PC-9 (cell line): ENCODE data around the gene CFAP53. TPM values are rescaled to one million over a fixed set of nuclear protein-coding genes. Genes with fewer than 3 reads are reported as not detected.

Source experiments
- BruUV-seq: library from RNA; stranded (reverse); fragments of 400-500 nt; replicated peaks from 2 replicates; lab custom pipeline; 2021; lab: Mats Ljungman, UMichigan
- CTCF ChIA-PET: fragments of 300-600 bp; sonication (Branson Sonifier 250); formaldehyde crosslinking; loops from one replicate; lab custom pipeline; 2022; ENCODE audit warnings: antibody characterized with exemption; lab: Charles Lee
- POLR2A ChIA-PET: fragments of 300-600 bp; sonication (Branson Sonifier 250); formaldehyde crosslinking; loops from one replicate; lab custom pipeline; 2022; ENCODE audit warnings: antibody characterized with exemption; ENCODE audit not compliant: unreplicated experiment; lab: Charles Lee
- DNase-seq, 2 experiments: peaks; one replicate each; pipeline versions ENCODE4 v3.0.0 to v3.0.0-alpha.2; 2015 to 2022; ENCODE audit warnings: mixed read lengths in 1 of 2
- H2AFZ ChIP-seq: fragments of 200-600 bp; sonication (generic); 2 replicates; pipeline ENCODE4 v1.8.1; 2017; ENCODE audit warnings: antibody characterized with exemption
- H3F3A ChIP-seq: fragments of 200-600 bp; sonication (generic); 2 replicates; pipeline ENCODE4 v1.8.1; 2017; ENCODE audit warnings: antibody characterized with exemption, mild to moderate bottlenecking, low read depth; ENCODE audit not compliant: insufficient read depth
- H3K27ac ChIP-seq: fragments of 200-600 bp; sonication (generic); 2 replicates; pipeline ENCODE4 v1.6.1; 2016; ENCODE audit warnings: mixed run types
- H3K27me3 ChIP-seq: fragments of 200-600 bp; sonication (generic); 2 replicates; pipeline ENCODE4 v1.6.1; 2016; ENCODE audit warnings: low read depth, mixed run types; ENCODE audit not compliant: insufficient read depth
- H3K36me3 ChIP-seq: fragments of 200-600 bp; sonication (generic); 2 replicates; pipeline ENCODE4 v1.6.1; 2016; ENCODE audit warnings: low read depth, mixed run types
- H3K4me1 ChIP-seq: fragments of 200-600 bp; sonication (generic); replicated peaks from 2 replicates; pipeline ENCODE4 v1.6.1; 2016; ENCODE audit warnings: mixed run types; ENCODE audit not compliant: insufficient read depth
- H3K4me2 ChIP-seq: fragments of 200-600 bp; sonication (generic); 2 replicates; pipeline ENCODE4 v1.6.1; 2017; ENCODE audit warnings: mixed run types
- H3K4me3 ChIP-seq: fragments of 200-600 bp; sonication (generic); 2 replicates; pipeline ENCODE4 v1.6.1; 2016; ENCODE audit warnings: mixed run types
- H3K79me2 ChIP-seq: fragments of 200-600 bp; sonication (generic); 2 replicates; pipeline ENCODE4 v1.6.1; 2017; ENCODE audit warnings: low read depth, mixed run types
- H3K9me2 ChIP-seq: fragments of 200-600 bp; sonication (generic); 2 replicates; pipeline ENCODE4 v1.8.1; 2017; ENCODE audit warnings: mild to moderate bottlenecking; ENCODE audit not compliant: insufficient read depth
- H3K9me3 ChIP-seq: fragments of 200-600 bp; sonication (generic); 2 replicates; pipeline ENCODE4 v1.8.1; 2016; ENCODE audit warnings: low read depth; ENCODE audit not compliant: insufficient read depth
- H4K20me1 ChIP-seq: fragments of 200-600 bp; sonication (generic); 2 replicates; pipeline ENCODE4 v1.8.1; 2017; ENCODE audit not compliant: insufficient read depth
- CTCF ChIP-seq: fragments of 200-600 bp; sonication (generic); conservative IDR thresholded peaks from 2 replicates; pipeline ENCODE4 v1.6.1; 2017; ENCODE audit warnings: mixed run types, antibody characterized with exemption, mild to moderate bottlenecking, moderate library complexity
- EZH2 ChIP-seq: fragments of 200-600 bp; sonication (generic); IDR thresholded peaks from 2 replicates; pipeline ENCODE4 v1.8.0; 2017; ENCODE audit warnings: antibody characterized with exemption, low read depth
- intact Hi-C: fragments of 100-400 bp; cut with micrococcal nuclease; formaldehyde crosslinking; loops from one replicate; pipeline ENCODE4 v1.10.0; 2022; ENCODE audit not compliant: unreplicated experiment
- total RNA-seq: library from RNA; stranded (reverse); gene quantifications from 2 replicates; pipeline ENCODE4 v1.2.3, GENCODE V29; 2021

The CFAP53 gene
- total RNA-seq, 1 experiment from 2014 or later = 2.1 TPM

GRCh38 chr18:50279752-50280151 is 13.5 kb upstream of the CFAP53 start:
- Histone ChIP-seq H2AFZ (no peak overlapping the region), H3K9me3 (no peaks in the 10 kb centered on the region), H4K20me1 (peaks cover 3% of the 10 kb centered on the region; the same call in 1 of the 2 replicates), H3K36me3 (peaks cover 23% of the 10 kb centered on the region), H3F3A (peaks cover 8% of the 10 kb centered on the region), H3K27ac (no peak overlapping the region), H3K27me3 (no peaks in the 10 kb centered on the region), H3K9me2 (no peaks in the 10 kb centered on the region), H3K4me3 (peak overlapping the region; percentile 73; the same call in 1 of the 2 replicates), H3K79me2 (peaks cover 27% of the 10 kb centered on the region), H3K4me2 (peak overlapping the region; percentile 97), H3K4me1 (peaks cover 20% of the 10 kb centered on the region)
- intact Hi-C loops = no loop called here
- no peak for TF ChIP-seq EZH2
- no TSS peak for BruUV-seq
- ChIA-PET POLR2A (no interaction called here), CTCF (no interaction called here)
- DNase-seq = no peak

- ChIA-PET CTCF (no interaction called here), POLR2A (no interaction called here)
- Histone ChIP-seq H3K9me2 (no peaks in the 10 kb centered on the region), H3K4me1 (peaks cover 20% of the 10 kb centered on the region), H3K4me2 (no peak overlapping the region), H3K9me3 (no peaks in the 10 kb centered on the region), H4K20me1 (peaks cover 3% of the 10 kb centered on the region; the same call in 1 of the 2 replicates), H3K36me3 (peaks cover 29% of the 10 kb centered on the region), H3F3A (peaks cover 2% of the 10 kb centered on the region), H3K27ac (no peak overlapping the region), H3K27me3 (no peaks in the 10 kb centered on the region), H3K4me3 (no peak overlapping the region), H2AFZ (no peak overlapping the region), H3K79me2 (peaks cover 27% of the 10 kb centered on the region)
- TF ChIP-seq EZH2 = no peak
- TF ChIP-seq CTCF = no peak
- intact Hi-C loops = no loop called here
- DNase-seq = no peak
- BruUV-seq = no TSS peak
Measured at GRCh38 chr18:50277942-50278341, 11.6 kb upstream of the CFAP53 start.

DNA sequence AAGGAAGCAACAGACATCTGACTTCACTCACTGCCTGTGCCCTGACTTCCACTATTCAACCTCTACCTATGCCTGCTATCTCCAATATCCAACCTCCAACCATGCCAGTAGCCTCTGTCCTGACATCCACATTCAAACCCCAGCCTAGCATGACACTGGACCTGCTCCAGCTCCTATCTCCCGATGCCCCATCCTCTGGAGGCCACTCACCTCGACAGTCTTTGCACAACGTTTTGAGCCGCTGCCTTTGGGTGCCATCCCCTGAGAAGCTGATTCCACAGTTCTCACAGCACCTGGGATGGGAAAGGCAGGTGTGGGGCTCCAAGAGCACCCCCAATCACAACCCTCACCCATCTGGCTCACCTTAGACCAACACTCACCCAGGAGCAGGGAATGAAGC is 10.2 kb upstream of the CFAP53 start:
- peaks cover 15% of the 10 kb centered on the region for H3K4me1 ChIP-seq
- no peak overlapping the region for H3K4me2 ChIP-seq
- no peaks in the 10 kb centered on the region for H3K9me3 ChIP-seq
- no peaks in the 10 kb centered on the region for H3K27me3 ChIP-seq
- H4K20me1 ChIP-seq = peaks cover 3% of the 10 kb centered on the region; the same call in 1 of the 2 replicates
- intact Hi-C loops = no loop called here
- H2AFZ ChIP-seq = no peak overlapping the region
- DNase-seq = no peak
- H3K79me2 ChIP-seq = peaks cover 27% of the 10 kb centered on the region
- H3K4me3 ChIP-seq = no peak overlapping the region
- no peak for TF ChIP-seq EZH2
- no peak for TF ChIP-seq CTCF
- peaks cover 29% of the 10 kb centered on the region for H3K36me3 ChIP-seq
- H3K27ac ChIP-seq = no peak overlapping the region
- CTCF ChIA-PET = no interaction called here
- H3K9me2 ChIP-seq = no peaks in the 10 kb centered on the region
- no peaks in the 10 kb centered on the region; the same call in 1 of the 2 replicates for H3F3A ChIP-seq
- POLR2A ChIA-PET = no interaction called here
- BruUV-seq = no TSS peak

DNA sequence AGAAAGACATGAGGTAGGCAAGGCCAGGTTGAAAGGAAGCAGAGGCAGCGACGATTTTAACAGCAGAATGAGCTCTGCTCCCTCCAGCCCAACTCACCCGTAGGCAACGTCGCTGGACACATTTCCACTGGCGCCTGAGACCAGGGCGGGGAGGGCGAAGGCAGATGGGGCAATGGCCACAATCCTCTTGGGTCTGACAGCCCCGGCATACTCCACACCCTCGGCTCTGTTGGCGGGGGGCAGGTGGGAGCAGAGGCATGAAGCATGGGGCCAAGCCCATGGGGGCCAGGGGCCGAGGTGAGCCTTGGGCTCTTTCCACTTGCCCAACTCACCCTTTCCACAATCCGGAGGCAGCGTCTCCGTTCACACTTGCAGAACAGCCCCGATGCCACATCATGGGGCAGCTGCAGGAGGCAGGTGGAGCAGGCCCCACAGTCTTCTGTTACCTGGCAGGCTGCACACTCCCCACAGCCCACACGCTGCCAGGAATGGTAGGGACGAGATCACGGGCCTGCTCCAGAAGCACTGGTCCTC is 9.3 kb upstream of the CFAP53 start:
- Histone ChIP-seq H4K20me1 (peaks cover 3% of the 10 kb centered on the region; the same call in 1 of the 2 replicates), H2AFZ (no peak overlapping the region), H3K27me3 (no peaks in the 10 kb centered on the region), H3K4me3 (no peak overlapping the region), H3K9me2 (no peaks in the 10 kb centered on the region), H3K36me3 (peaks cover 29% of the 10 kb centered on the region), H3K4me2 (no peak overlapping the region), H3F3A (no peaks in the 10 kb centered on the region), H3K9me3 (no peaks in the 10 kb centered on the region), H3K4me1 (peaks cover 15% of the 10 kb centered on the region), H3K27ac (no peak overlapping the region), H3K79me2 (peaks cover 21% of the 10 kb centered on the region)
- BruUV-seq = no TSS peak
- intact Hi-C loops = no loop called here
- ChIA-PET CTCF (no interaction called here), POLR2A (no interaction called here)
- DNase-seq = no peak
- TF ChIP-seq CTCF (no peak), EZH2 (no peak)
